ENCODE measurements around the gene SDK1.

DNA sequence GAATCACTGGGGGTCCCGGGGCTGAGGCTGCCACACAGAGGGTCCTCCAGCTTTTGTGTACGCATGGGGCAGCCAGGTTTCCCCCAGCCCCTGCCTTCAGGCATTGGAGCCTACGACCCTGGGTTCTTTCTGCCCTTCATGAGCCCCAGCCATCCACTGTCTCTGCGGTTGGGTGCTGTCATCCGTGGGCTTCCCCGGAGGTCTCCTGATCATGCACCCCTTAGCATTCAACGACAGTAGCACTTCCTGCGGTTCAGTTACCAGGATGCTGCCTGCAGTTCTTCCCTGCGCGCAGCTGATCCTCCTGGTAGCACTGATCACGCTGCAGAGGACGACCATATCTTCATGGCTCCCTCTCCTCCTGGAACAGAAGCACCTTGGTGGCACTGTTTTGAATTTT is 676.3 kb downstream of the SDK1 start:
- TF ChIP-seq POLR2A (IDR thresholded peaks at IDR 0.05; ENCODE audit: low read length), result no peak
- no peak for TF ChIP-seq GATA1 (IDR thresholded peaks at IDR 0.05; ENCODE audit: low read depth, low read length)
